Gastroesophageal sphincter (tissue), 4 donors: Measurements from ENCODE around the gene STRN4. TPM values are rescaled to one million over a fixed set of nuclear protein-coding genes. Genes with fewer than 3 reads are reported as not detected.

Experiments used
- ATAC-seq: fragments of 150-250 bp; one replicate; pipeline ENCODE4 v1.9.1; 2016; ENCODE audit warnings: mild to moderate bottlenecking, moderate library complexity
- H3K27ac ChIP-seq, 4 donors: fragments of 200-600 bp; sonication (generic) in 3 of 4; 1 replicate in 3 of 4; 2 replicates in 1 of 4; pipeline ENCODE4 v1.5.1; 2016 to 2019
- H3K27me3 ChIP-seq: fragments of 200-600 bp; sonication (generic); one replicate; pipeline ENCODE4 v1.5.1; 2019
- H3K36me3 ChIP-seq, 2 donors: fragments of 200-600 bp; sonication (generic); one replicate each; pipeline ENCODE4 v1.5.1; 2019; ENCODE audit warnings: control low read depth in 1 of 2
- H3K4me1 ChIP-seq, 3 donors: fragments of 200-600 bp; sonication (generic); 1 replicate in 2 of 3; 2 replicates in 1 of 3; pipeline ENCODE4 v1.5.1; 2016 to 2019; ENCODE audit warnings: control low read depth in 2 of 3
- H3K4me3 ChIP-seq, 2 donors: fragments of 200-600 bp; sonication (generic); one replicate each; pipeline ENCODE4 v1.5.1; 2019; ENCODE audit warnings: mild to moderate bottlenecking in 1 of 2, moderate library complexity in 1 of 2
- H3K9me3 ChIP-seq, 3 donors: fragments of 200-600 bp; sonication (generic); one replicate each; pipeline ENCODE4 v1.5.1; 2017 to 2019; ENCODE audit warnings: control low read depth in 2 of 3
- CTCF ChIP-seq, 4 experiments: fragments of 200-600 bp in 2 of 4; fragments of 450-650 bp in 2 of 4; sonication (generic) in 1 of 4; IDR thresholded peaks; one replicate each; pipeline ENCODE4 v1.5.1; 2017 to 2019; ENCODE audit warnings: antibody characterized with exemption in 4 of 4, mild to moderate bottlenecking in 2 of 4, moderate library complexity in 2 of 4
- EP300 ChIP-seq: sonication (generic); formaldehyde crosslinking; IDR thresholded peaks from one replicate; pipeline ENCODE4 v1.6.1; 2017; ENCODE audit warnings: antibody characterized with exemption, mild to moderate bottlenecking
- POLR2A ChIP-seq, 2 donors: fragments of 450-650 bp; IDR thresholded peaks; one replicate each; pipeline ENCODE4 v1.6.1; 2017; ENCODE audit warnings: antibody characterized with exemption in 2 of 2, mild to moderate bottlenecking in 2 of 2, moderate library complexity in 1 of 2
- POLR2AphosphoS5 ChIP-seq: sonication (generic); formaldehyde crosslinking; IDR thresholded peaks from one replicate; pipeline ENCODE4 v1.6.1; 2017; ENCODE audit warnings: antibody characterized with exemption
- WGBS, 2 donors: methylation state at CpG; one replicate each; pipeline ENCODE4 v1.1.5; 2018; ENCODE audit warnings: low coverage in 1 of 2; 5-methylcytosine and 5-hydroxymethylcytosine counted together
- total RNA-seq, 4 donors: library from RNA; depleted of rRNA; stranded (reverse); fragments of >200 nt; gene quantifications; one replicate each; pipeline ENCODE4 v1.1.0, GENCODE V29; 2016

STRN4 gene
- total RNA-seq, 4 donors from 2014 or later = 64.6 to 109 (median 90.4) TPM

GRCh38 chr19:46732172-46732938 lies 13.9 kb downstream of the STRN4 start:
- H3K27ac ChIP-seq = peak overlapping the region in 1 of 4 donors; percentile 13
- no peak for ATAC-seq
- H3K27me3 ChIP-seq = no peaks in the 10 kb centered on the region
- H3K4me3 ChIP-seq = no peak overlapping the region
- TF ChIP-seq POLR2AphosphoS5 (no peak), POLR2A (IDR thresholded peaks at IDR 0.05) (no peak), EP300 (no peak), CTCF (IDR thresholded peaks at IDR 0.05) (no peak)
- peaks cover 0 to 100% of the 10 kb centered on the region in 2 donors for H3K36me3 ChIP-seq
- peaks cover 0 to 60% (median 8%) of the 10 kb centered on the region in 3 donors for H3K4me1 ChIP-seq
- 80% methylated on average over 23 of the region's 28 CpGs; no CpG with 5 or more reads in 1 of the 2 donors for WGBS, 2 donors
- H3K9me3 ChIP-seq = no peaks in the 10 kb centered on the region

GRCh38 chr19:46731584-46731983 lies 14.7 kb downstream of the STRN4 start:
- 53 to 63% methylated on average over 9 of the region's 14 CpGs for WGBS, 2 donors
- peaks cover 0 to 60% (median 6%) of the 10 kb centered on the region in 3 donors for H3K4me1 ChIP-seq
- no peak overlapping the region for H3K27ac ChIP-seq
- no peak for TF ChIP-seq CTCF (IDR thresholded peaks at IDR 0.05)
- TF ChIP-seq POLR2AphosphoS5 = no peak
- no peak for TF ChIP-seq EP300
- no peak for TF ChIP-seq POLR2A (IDR thresholded peaks at IDR 0.05)
- ATAC-seq = no peak
- no peaks in the 10 kb centered on the region for H3K27me3 ChIP-seq
- no peaks in the 10 kb centered on the region for H3K9me3 ChIP-seq
- H3K4me3 ChIP-seq = no peak overlapping the region
- H3K36me3 ChIP-seq = peaks cover 0 to 100% of the 10 kb centered on the region in 2 donors

- no peak overlapping the region for H3K4me3 ChIP-seq
- peaks cover 0 to 60% (median 5%) of the 10 kb centered on the region in 3 donors for H3K4me1 ChIP-seq
- ATAC-seq = no peak
- peaks cover 0 to 100% of the 10 kb centered on the region in 2 donors for H3K36me3 ChIP-seq
- TF ChIP-seq EP300 = no peak
- no peak for TF ChIP-seq POLR2A (IDR thresholded peaks at IDR 0.05)
- no peak for TF ChIP-seq POLR2AphosphoS5
- no peak for TF ChIP-seq CTCF (IDR thresholded peaks at IDR 0.05)
- WGBS, 2 donors = 67% methylated on average over 1 of the region's 14 CpGs
- no peaks in the 10 kb centered on the region for H3K27me3 ChIP-seq
- H3K27ac ChIP-seq = no peak overlapping the region
- H3K9me3 ChIP-seq = no peaks in the 10 kb centered on the region
These were observed 15.2 kb downstream of the STRN4 start for GRCh38 chr19:46731007-46731501.

- H3K4me1 ChIP-seq = peaks cover 0 to 61% (median 5%) of the 10 kb centered on the region in 3 donors
- TF ChIP-seq POLR2A (IDR thresholded peaks at IDR 0.05) = no peak
- TF ChIP-seq EP300 = no peak
- TF ChIP-seq POLR2AphosphoS5 = no peak
- TF ChIP-seq CTCF (IDR thresholded peaks at IDR 0.05) = no peak
- no peak for ATAC-seq
- H3K36me3 ChIP-seq = peaks cover 0 to 100% of the 10 kb centered on the region in 2 donors
- no peaks in the 10 kb centered on the region for H3K9me3 ChIP-seq
- H3K4me3 ChIP-seq = no peak overlapping the region
- no peak overlapping the region for H3K27ac ChIP-seq
- H3K27me3 ChIP-seq = no peaks in the 10 kb centered on the region
- WGBS, 2 donors = 90% methylated on average over 10 of the region's 14 CpGs; no CpG with 5 or more reads in 1 of the 2 donors
These were observed 15.7 kb downstream of the STRN4 start for GRCh38 chr19:46730595-46730994.

GRCh38 chr19:46730187-46730586 lies 16.1 kb downstream of the STRN4 start:
- H3K36me3 ChIP-seq = peaks cover 0 to 100% of the 10 kb centered on the region in 2 donors
- H3K9me3 ChIP-seq = no peaks in the 10 kb centered on the region
- ATAC-seq = no peak
- peaks cover 0 to 61% (median 5%) of the 10 kb centered on the region in 3 donors for H3K4me1 ChIP-seq
- H3K27ac ChIP-seq = no peak overlapping the region
- 79 to 94% methylated on average over 5 to 6 of the region's 9 CpGs for WGBS, 2 donors
- H3K27me3 ChIP-seq = no peaks in the 10 kb centered on the region
- no peak for TF ChIP-seq CTCF (IDR thresholded peaks at IDR 0.05)
- TF ChIP-seq EP300 = no peak
- TF ChIP-seq POLR2AphosphoS5 = no peak
- TF ChIP-seq POLR2A (IDR thresholded peaks at IDR 0.05) = no peak
- no peak overlapping the region for H3K4me3 ChIP-seq
